PC-3 (cell line): Measurements from ENCODE around the gene PROSER3. TPM values are rescaled to one million over a fixed set of nuclear protein-coding genes. Genes with fewer than 3 reads are reported as not detected.

Experiments used
- ATAC-seq: fragments of 200-7000 bp; cut with Tn5 transposase; 2 replicates; pipeline ENCODE4 v1.9.1; 2020; ENCODE audit warnings: mild to moderate bottlenecking, moderate library complexity
- BruUV-seq: library from RNA; stranded (reverse); fragments of 400-500 nt; replicated peaks from 2 replicates; lab custom pipeline; 2021; lab: Mats Ljungman, UMichigan
- CTCF ChIA-PET: fragments of 300-600 bp; sonication (Branson Sonifier 250); formaldehyde crosslinking; loops from one replicate; lab custom pipeline; 2022; ENCODE audit warnings: antibody characterized with exemption; lab: Charles Lee
- POLR2A ChIA-PET: fragments of 300-600 bp; sonication (Branson Sonifier 250); formaldehyde crosslinking; loops from one replicate; lab custom pipeline; 2022; ENCODE audit warnings: antibody characterized with exemption; ENCODE audit not compliant: unreplicated experiment; lab: Charles Lee
- DNase-seq: peaks from one replicate; pipeline ENCODE4 v3.0.0-alpha.2; 2015
- H2AFZ ChIP-seq: fragments of 300-600 bp; sonication (generic); 2 replicates; pipeline ENCODE4 v1.6.0; 2016; ENCODE audit warnings: antibody characterized with exemption, low read length
- H3F3A ChIP-seq: fragments of 300-600 bp; sonication (generic); one replicate; pipeline ENCODE4 v1.6.0; 2017; ENCODE audit warnings: antibody characterized with exemption, low read length, control low read depth, mild to moderate bottlenecking; ENCODE audit not compliant: unreplicated experiment
- H3K27ac ChIP-seq: fragments of 300-600 bp; sonication (generic); 2 replicates; pipeline ENCODE4 v1.5.1; 2016; ENCODE audit warnings: mild to moderate bottlenecking, low read length
- H3K27me3 ChIP-seq: fragments of 300-600 bp; sonication (generic); 2 replicates; pipeline ENCODE4 v1.6.1; 2016; ENCODE audit warnings: low read length, mixed read lengths
- H3K36me3 ChIP-seq: fragments of 300-600 bp; sonication (generic); 2 replicates; pipeline ENCODE4 v1.6.1; 2016; ENCODE audit warnings: low read depth, mixed run types, low read length, mixed read lengths
- H3K4me1 ChIP-seq: fragments of 300-600 bp; sonication (generic); 2 replicates; pipeline ENCODE4 v1.5.1; 2016; ENCODE audit warnings: low read length; ENCODE audit not compliant: insufficient read depth
- H3K4me2 ChIP-seq: fragments of 300-600 bp; sonication (generic); 2 replicates; pipeline ENCODE4 v1.6.0; 2016; ENCODE audit warnings: low read length
- H3K4me3 ChIP-seq: fragments of 300-600 bp; sonication (generic); 2 replicates; pipeline ENCODE4 v1.5.1; 2016; ENCODE audit warnings: mild to moderate bottlenecking, low read length, mixed read lengths
- H3K79me2 ChIP-seq: fragments of 300-600 bp; sonication (generic); 2 replicates; pipeline ENCODE4 v1.6.1; 2017; ENCODE audit warnings: low read length, mixed read lengths
- H3K9ac ChIP-seq: fragments of 300-600 bp; sonication (generic); 2 replicates; pipeline ENCODE4 v1.6.0; 2016; ENCODE audit warnings: mild to moderate bottlenecking, low read length
- H3K9me2 ChIP-seq: fragments of 300-600 bp; sonication (generic); replicated peaks from 2 replicates; pipeline ENCODE4 v1.6.1; 2016; ENCODE audit warnings: mixed run types, low read length, mixed read lengths
- H3K9me3 ChIP-seq: fragments of 300-600 bp; sonication (generic); 2 replicates; pipeline ENCODE4 v1.6.1; 2016; ENCODE audit warnings: low read length, mixed read lengths
- H4K20me1 ChIP-seq: fragments of 300-600 bp; sonication (generic); 2 replicates; pipeline ENCODE4 v1.6.1; 2016; ENCODE audit warnings: low read length, mixed read lengths
- EZH2 ChIP-seq: fragments of 300-600 bp; sonication (generic); IDR thresholded peaks from one replicate; pipeline ENCODE4 v1.6.1; 2017; ENCODE audit warnings: antibody characterized with exemption, mild to moderate bottlenecking, low read length; ENCODE audit not compliant: unreplicated experiment
- EZH2phosphoT487 ChIP-seq: fragments of 300-600 bp; sonication (generic); IDR thresholded peaks from 2 replicates; pipeline ENCODE4 v1.6.1; 2018; ENCODE audit warnings: mild to moderate bottlenecking, antibody characterized with exemption, low read length, borderline replicate concordance
- intact Hi-C: fragments of 100-400 bp; cut with micrococcal nuclease; formaldehyde crosslinking; loops from 2 replicates; pipeline ENCODE4 v1.9.0; 2023
- total RNA-seq: library from RNA; depleted of rRNA; stranded (reverse); fragments of >200 nt; gene quantifications from 2 replicates; pipeline ENCODE4 v1.2.3, GENCODE V29; 2014
- TF ChIP-seq, protein P1 (sequence below): fragments of 300-600 bp; sonication (generic); conservative IDR thresholded peaks from 2 replicates; pipeline ENCODE4 v1.5.1; 2017; ENCODE audit warnings: antibody characterized with exemption, low read depth, mild to moderate bottlenecking, low read length

Gene PROSER3
- total RNA-seq, 1 experiment from 2014 or later, result 5.5 TPM

DNA sequence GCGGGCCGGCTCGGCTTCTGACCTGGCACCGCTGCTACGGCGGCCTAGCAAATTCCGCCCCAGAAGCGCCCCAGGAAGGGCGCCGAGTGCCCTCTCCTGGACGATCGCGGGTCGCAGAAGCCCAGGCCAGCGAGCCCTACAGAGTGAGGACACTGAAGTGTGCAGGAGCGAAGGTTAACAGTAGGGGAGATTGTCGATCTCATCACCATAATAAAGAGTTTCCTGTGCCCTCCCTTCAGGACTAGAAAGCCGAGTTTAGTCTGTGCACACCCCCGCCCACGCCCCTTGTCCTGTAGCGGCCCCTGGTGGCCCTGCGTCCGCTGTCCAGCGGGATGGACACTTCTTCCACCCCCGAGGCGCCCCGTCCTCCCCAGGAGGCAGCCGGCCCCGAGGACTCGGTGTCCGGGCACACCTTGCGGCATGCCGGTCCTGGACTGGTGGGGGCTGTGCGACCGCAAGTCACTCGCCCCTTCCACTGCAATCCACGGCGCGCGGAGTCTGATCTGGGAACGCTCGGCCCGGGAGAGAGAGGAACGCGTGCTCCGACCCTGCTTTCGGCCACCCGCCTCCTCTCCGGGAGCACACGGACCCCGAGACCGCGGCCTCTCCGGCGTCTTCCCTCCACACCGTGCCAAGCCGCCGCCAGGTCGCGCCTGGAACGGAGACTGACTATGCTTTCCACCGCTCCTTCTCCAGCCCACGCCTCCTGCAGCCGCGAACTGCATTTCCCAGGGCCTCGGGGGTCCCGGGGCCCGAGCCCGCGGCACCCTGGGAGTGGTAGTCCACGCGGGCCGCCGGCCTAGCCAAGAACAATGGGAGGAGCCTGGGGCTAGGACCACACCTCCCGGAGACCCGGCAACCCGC, 40.9 kb upstream of the PROSER3 start:
- POLR2A ChIA-PET, result no interaction called here
- H3K9me2 ChIP-seq, result no peaks in the 10 kb centered on the region
- peak; percentile 84 for ATAC-seq
- H3K4me2 ChIP-seq, result peak overlapping the region; percentile 97
- H3K4me1 ChIP-seq, result peaks cover 20% of the 10 kb centered on the region; the same call in 1 of the 2 replicates
- intact Hi-C loops, result loop anchor here (1.0 to 10.0 kb wide), 5 partner anchors 14 to 218 kb away; partner anchors contain the start of genes LRFN3, PSENEN, TMEM147 and U2AF1L4
- no peaks in the 10 kb centered on the region; the same call in 1 of the 2 replicates for H3K36me3 ChIP-seq
- TF ChIP-seq EZH2, result no peak
- TF ChIP-seq EZH2phosphoT487, result no peak
- TF ChIP-seq, protein P1, sequence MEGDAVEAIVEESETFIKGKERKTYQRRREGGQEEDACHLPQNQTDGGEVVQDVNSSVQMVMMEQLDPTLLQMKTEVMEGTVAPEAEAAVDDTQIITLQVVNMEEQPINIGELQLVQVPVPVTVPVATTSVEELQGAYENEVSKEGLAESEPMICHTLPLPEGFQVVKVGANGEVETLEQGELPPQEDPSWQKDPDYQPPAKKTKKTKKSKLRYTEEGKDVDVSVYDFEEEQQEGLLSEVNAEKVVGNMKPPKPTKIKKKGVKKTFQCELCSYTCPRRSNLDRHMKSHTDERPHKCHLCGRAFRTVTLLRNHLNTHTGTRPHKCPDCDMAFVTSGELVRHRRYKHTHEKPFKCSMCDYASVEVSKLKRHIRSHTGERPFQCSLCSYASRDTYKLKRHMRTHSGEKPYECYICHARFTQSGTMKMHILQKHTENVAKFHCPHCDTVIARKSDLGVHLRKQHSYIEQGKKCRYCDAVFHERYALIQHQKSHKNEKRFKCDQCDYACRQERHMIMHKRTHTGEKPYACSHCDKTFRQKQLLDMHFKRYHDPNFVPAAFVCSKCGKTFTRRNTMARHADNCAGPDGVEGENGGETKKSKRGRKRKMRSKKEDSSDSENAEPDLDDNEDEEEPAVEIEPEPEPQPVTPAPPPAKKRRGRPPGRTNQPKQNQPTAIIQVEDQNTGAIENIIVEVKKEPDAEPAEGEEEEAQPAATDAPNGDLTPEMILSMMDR, result peak; percentile 80
- H3K79me2 ChIP-seq, result peaks cover 33% of the 10 kb centered on the region
- DNase-seq, result peak; percentile 77
- TSS peak; percentile 49 for BruUV-seq
- no peaks in the 10 kb centered on the region for H3F3A ChIP-seq
- H3K27me3 ChIP-seq, result no peaks in the 10 kb centered on the region
- peak overlapping the region; percentile 85 for H3K9ac ChIP-seq
- H3K4me3 ChIP-seq, result peak overlapping the region; percentile 91
- H4K20me1 ChIP-seq, result 0 out of 2 replicates have a peak, but pooled peaks cover 3% of the 10 kb centered on the region
- no peaks in the 10 kb centered on the region for H3K9me3 ChIP-seq
- H3K27ac ChIP-seq, result peak overlapping the region; percentile 50
- CTCF ChIA-PET, result no interaction called here
- H2AFZ ChIP-seq, result peak overlapping the region; percentile 97

- Histone ChIP-seq H3K4me3 (peak within 1 kb of the TSS; percentile 95), H3F3A (no peaks in the 10 kb centered on the region), H3K27me3 (no peaks in the 10 kb centered on the region), H3K27ac (peak within 1 kb of the TSS; percentile 50), H3K79me2 (peaks cover 33% of the 10 kb centered on the region), H3K9me2 (no peaks in the 10 kb centered on the region), H2AFZ (peak within 1 kb of the TSS; percentile 97), H3K4me2 (peak within 1 kb of the TSS; percentile 98), H3K4me1 (peaks cover 20% of the 10 kb centered on the region; the same call in 1 of the 2 replicates), H4K20me1 (0 out of 2 replicates have a peak, but pooled peaks cover 3% of the 10 kb centered on the region), H3K9me3 (no peaks in the 10 kb centered on the region), H3K9ac (peak within 1 kb of the TSS; percentile 87), H3K36me3 (no peaks in the 10 kb centered on the region; the same call in 1 of the 2 replicates)
- intact Hi-C loops, result loop anchor here (1.0 to 10.0 kb wide), 5 partner anchors 15 to 217 kb away; partner anchors contain the start of genes LRFN3, PSENEN, TMEM147 and U2AF1L4
- POLR2A ChIA-PET, result no interaction called here
- DNase-seq, result peak; percentile 89
- TF ChIP-seq, protein P1, result no peak
- TF ChIP-seq EZH2 (no peak), EZH2phosphoT487 (no peak)
- BruUV-seq, result no TSS peak
- CTCF ChIA-PET, result no interaction called here
- peak; percentile 59 for ATAC-seq
Observed at GRCh38 chr19:35717665-35718344, 40.2 kb upstream of the PROSER3 start, which contains the start of gene KMT2B. KMT2B (plus strand) TSS chr19:35718003; CDS start chr19:35718019, 16 bp downstream.
